Measurements from ENCODE around the gene DDIT3. TPM values are rescaled to one million over a fixed set of nuclear protein-coding genes. Genes with fewer than 3 reads are reported as not detected.
A peak's percentile ranks its signal among the peaks of the same experiment; 100 is the strongest.

DDIT3 gene
- total and polyA plus RNA-seq, 9 donors = 9.7 to 28.3 (median 13.1) TPM

GRCh38 chr12:57548013-57548315 is 27.6 kb upstream of the DDIT3 start:
- Histone ChIP-seq H3K27me3 (ENCODE audit: control insufficient read depth, insufficient read depth, low read length) (peaks cover 46% of the 10 kb centered on the region), H3K4me1 (ENCODE audit: control insufficient read depth, insufficient read depth, low read length) (peaks cover 13% of the 10 kb centered on the region), H3K36me3 (ENCODE audit: control insufficient read depth, insufficient read depth, low read length) (peaks cover 2% of the 10 kb centered on the region), H3K4me3 (ENCODE audit: low read length) (no peak overlapping the region), H3K27ac (ENCODE audit: low read length) (no peak overlapping the region), H3K9me3 (replicated peaks; ENCODE audit: control insufficient read depth, low read depth, low read length) (no peaks in the 10 kb centered on the region)
- no peak for DNase-seq
- no CpG with 5 or more reads among the region's 2 CpGs for WGBS (ENCODE audit: insufficient coverage)

GRCh38 chr12:57547288-57548012 is 27.1 kb upstream of the DDIT3 start:
- no peak for DNase-seq
- H3K9me3 ChIP-seq (replicated peaks; ENCODE audit: control insufficient read depth, low read depth, low read length) = no peaks in the 10 kb centered on the region
- H3K27ac ChIP-seq (ENCODE audit: low read length) = no peak overlapping the region
- no CpG with 5 or more reads among the region's 9 CpGs for WGBS (ENCODE audit: insufficient coverage)
- peak overlapping the region; percentile 99 for H3K4me3 ChIP-seq (ENCODE audit: low read length)
- H3K27me3 ChIP-seq (ENCODE audit: control insufficient read depth, insufficient read depth, low read length) = peaks cover 41% of the 10 kb centered on the region
- H3K4me1 ChIP-seq (ENCODE audit: control insufficient read depth, insufficient read depth, low read length) = peaks cover 13% of the 10 kb centered on the region
- peaks cover 2% of the 10 kb centered on the region for H3K36me3 ChIP-seq (ENCODE audit: control insufficient read depth, insufficient read depth, low read length)

- Histone ChIP-seq H3K27me3 (ENCODE audit: control insufficient read depth, insufficient read depth, low read length) (peaks cover 33% of the 10 kb centered on the region), H3K27ac (ENCODE audit: low read length) (peak within 1 kb of the TSS; percentile 78), H3K36me3 (ENCODE audit: control insufficient read depth, insufficient read depth, low read length) (peaks cover 5% of the 10 kb centered on the region), H3K4me3 (ENCODE audit: low read length) (peak within 1 kb of the TSS; percentile 99), H3K4me1 (ENCODE audit: control insufficient read depth, insufficient read depth, low read length) (peaks cover 13% of the 10 kb centered on the region), H3K9me3 (replicated peaks; ENCODE audit: control insufficient read depth, low read depth, low read length) (no peaks in the 10 kb centered on the region)
- WGBS (ENCODE audit: insufficient coverage) = under 1% methylated on average over 56 of the region's 56 CpGs
- peak; percentile 99 for DNase-seq
Measured at GRCh38 chr12:57546438-57547287, 26.3 kb upstream of the DDIT3 start, which contains the start of gene DCTN2. DCTN2 (minus strand) TSS chr12:57547192; CDS start chr12:57547063, 129 bp downstream.

GRCh38 chr12:57545809-57546437 is 25.6 kb upstream of the DDIT3 start:
- Histone ChIP-seq H3K27ac (ENCODE audit: low read length) (peak overlapping the region; percentile 78), H3K4me1 (ENCODE audit: control insufficient read depth, insufficient read depth, low read length) (peaks cover 13% of the 10 kb centered on the region), H3K4me3 (ENCODE audit: low read length) (peak overlapping the region; percentile 99), H3K9me3 (replicated peaks; ENCODE audit: control insufficient read depth, low read depth, low read length) (no peaks in the 10 kb centered on the region), H3K27me3 (ENCODE audit: control insufficient read depth, insufficient read depth, low read length) (peaks cover 27% of the 10 kb centered on the region), H3K36me3 (ENCODE audit: control insufficient read depth, insufficient read depth, low read length) (peaks cover 13% of the 10 kb centered on the region)
- DNase-seq = no peak
- 67% methylated on average over 7 of the region's 15 CpGs for WGBS (ENCODE audit: insufficient coverage)

- no peak overlapping the region for H3K27ac ChIP-seq (ENCODE audit: low read length)
- H3K27me3 ChIP-seq (ENCODE audit: control insufficient read depth, insufficient read depth, low read length) = peaks cover 4% of the 10 kb centered on the region
- no peak overlapping the region for H3K4me3 ChIP-seq (ENCODE audit: low read length)
- peaks cover 10% of the 10 kb centered on the region for H3K4me1 ChIP-seq (ENCODE audit: control insufficient read depth, insufficient read depth, low read length)
- no peak for DNase-seq
- WGBS (ENCODE audit: insufficient coverage) = 90% methylated on average over 1 of the region's 2 CpGs
- peaks cover 25% of the 10 kb centered on the region for H3K36me3 ChIP-seq (ENCODE audit: control insufficient read depth, insufficient read depth, low read length)
- H3K9me3 ChIP-seq (replicated peaks; ENCODE audit: control insufficient read depth, low read depth, low read length) = no peaks in the 10 kb centered on the region
Measured at GRCh38 chr12:57543581-57543980, 23.3 kb upstream of the DDIT3 start.

GRCh38 chr12:57541717-57542116 is 21.4 kb upstream of the DDIT3 start:
- Histone ChIP-seq H3K9me3 (replicated peaks; ENCODE audit: control insufficient read depth, low read depth, low read length) (no peaks in the 10 kb centered on the region), H3K27ac (ENCODE audit: low read length) (no peak overlapping the region), H3K27me3 (ENCODE audit: control insufficient read depth, insufficient read depth, low read length) (no peaks in the 10 kb centered on the region), H3K36me3 (ENCODE audit: control insufficient read depth, insufficient read depth, low read length) (peaks cover 41% of the 10 kb centered on the region), H3K4me1 (ENCODE audit: control insufficient read depth, insufficient read depth, low read length) (peaks cover 10% of the 10 kb centered on the region), H3K4me3 (ENCODE audit: low read length) (no peak overlapping the region)
- WGBS (ENCODE audit: insufficient coverage) = 57% methylated on average over 1 of the region's 2 CpGs
- no peak for DNase-seq

GRCh38 chr12:57541001-57541400 is 20.7 kb upstream of the DDIT3 start:
- Histone ChIP-seq H3K9me3 (replicated peaks; ENCODE audit: control insufficient read depth, low read depth, low read length) (no peaks in the 10 kb centered on the region), H3K27me3 (ENCODE audit: control insufficient read depth, insufficient read depth, low read length) (no peaks in the 10 kb centered on the region), H3K27ac (ENCODE audit: low read length) (no peak overlapping the region), H3K36me3 (ENCODE audit: control insufficient read depth, insufficient read depth, low read length) (peaks cover 48% of the 10 kb centered on the region), H3K4me1 (ENCODE audit: control insufficient read depth, insufficient read depth, low read length) (peaks cover 5% of the 10 kb centered on the region), H3K4me3 (ENCODE audit: low read length) (no peak overlapping the region)
- no peak for DNase-seq
- 80% methylated on average over 1 of the region's 2 CpGs for WGBS (ENCODE audit: insufficient coverage)

GRCh38 chr12:57539134-57539768 is 18.9 kb upstream of the DDIT3 start:
- H3K27me3 ChIP-seq (ENCODE audit: control insufficient read depth, insufficient read depth, low read length) = no peaks in the 10 kb centered on the region
- no peak for DNase-seq
- WGBS (ENCODE audit: insufficient coverage) = 86% methylated on average over 2 of the region's 5 CpGs
- H3K4me3 ChIP-seq (ENCODE audit: low read length) = no peak overlapping the region
- H3K36me3 ChIP-seq (ENCODE audit: control insufficient read depth, insufficient read depth, low read length) = peaks cover 65% of the 10 kb centered on the region
- no peaks in the 10 kb centered on the region for H3K4me1 ChIP-seq (ENCODE audit: control insufficient read depth, insufficient read depth, low read length)
- no peak overlapping the region for H3K27ac ChIP-seq (ENCODE audit: low read length)
- no peaks in the 10 kb centered on the region for H3K9me3 ChIP-seq (replicated peaks; ENCODE audit: control insufficient read depth, low read depth, low read length)

- H3K36me3 ChIP-seq (ENCODE audit: control insufficient read depth, insufficient read depth, low read length) = peaks cover 84% of the 10 kb centered on the region
- WGBS (ENCODE audit: insufficient coverage) = 100% methylated on average over 1 of the region's 1 CpG
- no peak for DNase-seq
- H3K27me3 ChIP-seq (ENCODE audit: control insufficient read depth, insufficient read depth, low read length) = no peaks in the 10 kb centered on the region
- H3K9me3 ChIP-seq (replicated peaks; ENCODE audit: control insufficient read depth, low read depth, low read length) = no peaks in the 10 kb centered on the region
- H3K27ac ChIP-seq (ENCODE audit: low read length) = no peak overlapping the region
- no peak overlapping the region for H3K4me3 ChIP-seq (ENCODE audit: low read length)
- no peaks in the 10 kb centered on the region for H3K4me1 ChIP-seq (ENCODE audit: control insufficient read depth, insufficient read depth, low read length)
Measured at GRCh38 chr12:57536597-57536942, 16.3 kb upstream of the DDIT3 start.
